AML-193 (cell line): Measurements from ENCODE around the gene SMAD7.
A peak's percentile ranks its signal among the peaks of the same experiment; 100 is the strongest.

ENCODE experiments used
- DNase-seq, 2 experiments: peaks; one replicate each; lab custom pipeline; 2025; lab: John Stamatoyannopoulos, UW

SMAD7 gene

GRCh38 chr18:48950536-48951447 is at the start of gene SMAD7:
Gene SMAD7 (minus strand): TSS chr18:48950965. CDS start chr18:48950424, 541 bp downstream.
- DNase-seq: no peak

- no peak for DNase-seq
Measured at GRCh38 chr18:48999569-48999968, 48.8 kb upstream of the SMAD7 start.

- DNase-seq: no peak
Measured at GRCh38 chr18:48997985-48998831, 47.4 kb upstream of the SMAD7 start.

- DNase-seq: no peak
Measured at GRCh38 chr18:48997681-48997984, 46.9 kb upstream of the SMAD7 start.

GRCh38 chr18:48996901-48997463 is 46.2 kb upstream of the SMAD7 start:
- DNase-seq: no peak

- no peak for DNase-seq
Measured at GRCh38 chr18:48996041-48996440, 45.3 kb upstream of the SMAD7 start.

- DNase-seq: no peak
Measured at GRCh38 chr18:48994926-48995835, 44.4 kb upstream of the SMAD7 start.

GRCh38 chr18:48994044-48994651 is 43.4 kb upstream of the SMAD7 start:
- no peak for DNase-seq

- DNase-seq: no peak
Measured at GRCh38 chr18:48993586-48993985, 42.8 kb upstream of the SMAD7 start.

GRCh38 chr18:48992791-48993555 is 42.2 kb upstream of the SMAD7 start:
- DNase-seq: peak; percentile 89 to 93

GRCh38 chr18:48992133-48992532 is 41.4 kb upstream of the SMAD7 start:
- DNase-seq: no peak

GRCh38 chr18:48991676-48992075 is 40.9 kb upstream of the SMAD7 start:
- DNase-seq: no peak

- DNase-seq: no peak
Measured at GRCh38 chr18:48991319-48991660, 40.5 kb upstream of the SMAD7 start.

GRCh38 chr18:48990481-48991318 is 39.9 kb upstream of the SMAD7 start:
- no peak for DNase-seq

- no peak for DNase-seq
Measured at GRCh38 chr18:48989304-48990303, 38.8 kb upstream of the SMAD7 start.

GRCh38 chr18:48988508-48989303 is 37.9 kb upstream of the SMAD7 start:
- no peak for DNase-seq

- no peak for DNase-seq
Measured at GRCh38 chr18:48987821-48988220, 37.1 kb upstream of the SMAD7 start.
